ENCODE data around the gene U2AF1L4. TPM values are rescaled to one million over a fixed set of nuclear protein-coding genes. Genes with fewer than 3 reads are reported as not detected.

Gene U2AF1L4
- total RNA-seq, 4 donors from 2014 or later, result 12.6 to 20.0 (median 18.5) TPM

DNA sequence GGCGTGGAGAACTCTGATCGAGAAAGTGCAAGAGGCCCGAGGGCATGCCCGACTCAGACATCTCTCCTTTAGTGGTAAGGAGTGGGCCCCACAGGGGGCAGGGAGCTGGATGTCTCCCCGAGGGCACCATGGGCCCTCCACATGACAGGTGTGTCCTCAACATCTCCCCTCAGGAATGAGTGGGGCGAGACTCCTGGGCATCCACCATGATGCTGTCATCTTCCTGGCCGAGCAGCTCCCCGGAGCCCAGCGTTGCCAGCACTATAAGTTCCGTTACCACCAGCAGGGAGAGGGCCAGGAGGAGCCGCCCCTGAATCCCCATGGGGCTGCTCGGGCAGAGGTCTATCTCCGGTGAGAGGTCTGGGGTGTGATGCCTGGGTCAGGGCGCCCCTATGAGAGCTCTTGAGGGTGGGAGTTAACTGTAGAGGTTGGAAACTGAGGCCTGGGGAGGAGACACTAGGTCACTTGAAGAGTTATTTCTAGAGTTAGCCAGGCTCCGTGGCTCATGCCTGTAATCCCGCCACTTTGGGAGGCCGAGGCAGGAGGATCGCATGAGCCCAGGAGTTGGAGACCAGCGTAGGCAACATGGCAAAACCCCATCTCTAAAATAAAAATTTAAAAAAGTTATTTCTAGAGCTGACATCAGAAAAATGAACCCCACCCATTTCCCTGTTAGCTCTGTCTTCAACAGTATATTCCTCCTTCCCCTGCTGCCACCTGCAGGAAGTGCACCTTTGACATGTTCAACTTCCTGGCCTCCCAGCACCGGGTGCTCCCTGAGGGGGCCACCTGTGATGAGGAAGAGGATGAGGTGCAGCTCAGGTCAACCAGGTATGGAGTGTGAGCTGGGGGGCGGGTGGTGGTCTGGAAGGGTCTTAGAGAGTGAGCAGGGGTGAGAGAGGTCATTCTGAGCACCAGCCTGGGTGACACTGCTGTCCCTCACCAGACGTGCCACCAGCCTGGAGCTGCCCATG lies 8.0 kb downstream of the U2AF1L4 start:
- intact Hi-C loops (cut with DNase I; ENCODE audit: low total_unique reads), result no loop called here
- no peak overlapping the region for H3K4me3 ChIP-seq (ENCODE audit: low read depth, poor library complexity, severe bottlenecking)
- no peak for DNase-seq (ENCODE audit: low spot score in 2 of 2)
- WGBS, 2 donors, result 84 to 85% methylated on average over 22 of the region's 22 CpGs
- TF ChIP-seq POLR2A (IDR thresholded peaks at IDR 0.05), result no peak
- TF ChIP-seq, protein P1, sequence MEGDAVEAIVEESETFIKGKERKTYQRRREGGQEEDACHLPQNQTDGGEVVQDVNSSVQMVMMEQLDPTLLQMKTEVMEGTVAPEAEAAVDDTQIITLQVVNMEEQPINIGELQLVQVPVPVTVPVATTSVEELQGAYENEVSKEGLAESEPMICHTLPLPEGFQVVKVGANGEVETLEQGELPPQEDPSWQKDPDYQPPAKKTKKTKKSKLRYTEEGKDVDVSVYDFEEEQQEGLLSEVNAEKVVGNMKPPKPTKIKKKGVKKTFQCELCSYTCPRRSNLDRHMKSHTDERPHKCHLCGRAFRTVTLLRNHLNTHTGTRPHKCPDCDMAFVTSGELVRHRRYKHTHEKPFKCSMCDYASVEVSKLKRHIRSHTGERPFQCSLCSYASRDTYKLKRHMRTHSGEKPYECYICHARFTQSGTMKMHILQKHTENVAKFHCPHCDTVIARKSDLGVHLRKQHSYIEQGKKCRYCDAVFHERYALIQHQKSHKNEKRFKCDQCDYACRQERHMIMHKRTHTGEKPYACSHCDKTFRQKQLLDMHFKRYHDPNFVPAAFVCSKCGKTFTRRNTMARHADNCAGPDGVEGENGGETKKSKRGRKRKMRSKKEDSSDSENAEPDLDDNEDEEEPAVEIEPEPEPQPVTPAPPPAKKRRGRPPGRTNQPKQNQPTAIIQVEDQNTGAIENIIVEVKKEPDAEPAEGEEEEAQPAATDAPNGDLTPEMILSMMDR (IDR thresholded peaks at IDR 0.05), result no peak

DNA sequence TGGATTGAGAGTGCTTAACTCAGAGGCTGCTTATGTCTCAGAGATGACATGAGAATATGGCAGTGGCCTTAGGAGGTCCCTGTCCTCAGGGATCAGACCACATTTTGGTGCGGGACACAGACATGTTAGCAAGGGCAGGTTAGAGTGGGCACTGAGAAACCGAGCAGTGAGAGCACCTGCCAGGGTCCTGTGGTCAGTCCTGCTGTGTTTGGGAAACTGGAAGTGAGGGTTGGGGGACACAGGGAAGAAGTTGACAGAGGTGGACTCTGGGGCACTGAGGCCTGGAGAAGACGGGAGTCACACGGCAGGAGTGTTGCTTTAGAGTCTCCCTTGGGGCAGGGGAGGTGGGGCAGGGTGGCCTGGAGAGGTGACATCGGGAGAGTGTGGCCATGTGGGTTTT lies 10.3 kb downstream of the U2AF1L4 start:
- WGBS, 2 donors, result 83 to 84% methylated on average over 5 of the region's 5 CpGs
- no peak for DNase-seq (ENCODE audit: low spot score in 2 of 2)
- TF ChIP-seq, protein P1 (IDR thresholded peaks at IDR 0.05), result no peak
- TF ChIP-seq POLR2A (IDR thresholded peaks at IDR 0.05), result no peak
- intact Hi-C loops (cut with DNase I; ENCODE audit: low total_unique reads), result no loop called here
- H3K4me3 ChIP-seq (ENCODE audit: low read depth, poor library complexity, severe bottlenecking), result no peak overlapping the region

- intact Hi-C loops (cut with DNase I; ENCODE audit: low total_unique reads), result no loop called here
- no peak for DNase-seq (ENCODE audit: low spot score in 2 of 2)
- TF ChIP-seq, protein P1 (IDR thresholded peaks at IDR 0.05), result no peak
- no peak for TF ChIP-seq POLR2A (IDR thresholded peaks at IDR 0.05)
- 93% methylated on average over 8 of the region's 8 CpGs for WGBS, 2 donors
- H3K4me3 ChIP-seq (ENCODE audit: low read depth, poor library complexity, severe bottlenecking), result no peak overlapping the region
Observed at GRCh38 chr19:35734273-35734672, 10.9 kb downstream of the U2AF1L4 start.

DNA sequence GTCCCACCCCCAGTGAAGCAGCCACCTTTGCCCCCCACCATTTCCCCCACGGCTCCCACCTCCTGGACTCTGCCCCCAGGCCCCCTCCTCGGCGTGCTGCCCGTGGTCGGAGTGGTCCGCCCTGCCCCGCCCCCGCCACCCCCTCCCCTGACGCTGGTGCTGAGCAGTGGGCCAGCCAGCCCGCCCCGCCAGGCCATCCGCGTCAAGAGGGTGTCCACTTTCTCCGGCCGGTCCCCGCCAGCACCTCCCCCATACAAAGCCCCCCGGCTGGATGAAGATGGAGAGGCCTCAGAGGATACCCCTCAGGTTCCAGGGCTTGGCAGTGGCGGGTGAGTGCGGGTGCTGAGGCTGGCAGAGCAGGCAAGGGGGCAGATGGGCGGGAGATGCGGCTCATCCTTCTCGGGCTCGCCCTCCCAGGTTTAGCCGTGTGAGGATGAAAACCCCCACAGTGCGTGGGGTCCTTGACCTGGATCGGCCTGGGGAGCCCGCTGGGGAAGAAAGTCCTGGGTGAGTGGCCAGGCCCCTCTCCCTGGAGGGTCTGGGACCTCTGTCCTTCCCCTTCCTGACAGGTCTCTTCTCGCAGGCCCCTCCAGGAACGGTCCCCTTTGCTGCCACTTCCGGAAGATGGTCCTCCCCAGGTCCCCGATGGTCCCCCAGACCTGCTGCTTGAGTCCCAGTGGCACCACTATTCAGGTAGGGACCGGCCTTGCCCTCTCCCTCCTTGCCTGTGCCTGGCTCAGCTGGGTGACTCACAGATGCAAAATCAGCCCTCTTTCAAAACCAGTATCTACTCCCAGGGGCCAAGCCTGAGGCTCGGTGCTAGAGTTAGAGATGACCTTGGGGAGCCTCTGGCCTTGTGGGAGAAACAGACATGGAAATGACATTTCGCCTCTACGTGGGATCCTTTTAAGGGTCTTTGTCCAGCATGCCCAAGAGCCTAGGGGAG lies 11.8 kb downstream of the U2AF1L4 start:
- TF ChIP-seq, protein P1 (IDR thresholded peaks at IDR 0.05), result no peak
- TF ChIP-seq POLR2A (IDR thresholded peaks at IDR 0.05), result no peak
- intact Hi-C loops (cut with DNase I; ENCODE audit: low total_unique reads), result no loop called here
- no peak overlapping the region for H3K4me3 ChIP-seq (ENCODE audit: low read depth, poor library complexity, severe bottlenecking)
- 86 to 91% methylated on average over 33 of the region's 35 CpGs for WGBS, 2 donors
- DNase-seq (ENCODE audit: low spot score in 2 of 2), result no peak

- 93 to 95% methylated on average over 11 to 25 of the region's 25 CpGs for WGBS, 2 donors
- DNase-seq (ENCODE audit: low spot score in 2 of 2), result no peak
- intact Hi-C loops (cut with DNase I; ENCODE audit: low total_unique reads), result no loop called here
- H3K4me3 ChIP-seq (ENCODE audit: low read depth, poor library complexity, severe bottlenecking), result no peak overlapping the region
- TF ChIP-seq, protein P1 (IDR thresholded peaks at IDR 0.05), result no peak
- no peak for TF ChIP-seq POLR2A (IDR thresholded peaks at IDR 0.05)
Observed at GRCh38 chr19:35732540-35733179, 12.6 kb downstream of the U2AF1L4 start.
